HG03060 (cell line): ENCODE results near the gene MEAF6.

Source experiments
- ATAC-seq: cut with Tn5 transposase; IDR thresholded peaks from one replicate; pipeline ENCODE4 v1.9.1; 2021; ENCODE audit warnings: low read depth, moderate number of reproducible peaks; ENCODE audit not compliant: unreplicated experiment

The MEAF6 gene

GRCh38 chr1:37474697-37475379, 39.7 kb downstream of the MEAF6 start:
- ATAC-seq: no peak

- ATAC-seq: no peak
Observed at GRCh38 chr1:37474046-37474696, 40.4 kb downstream of the MEAF6 start, which contains the start of gene ZC3H12A. Gene ZC3H12A, plus strand, starts transcription at chr1:37474580. Its CDS starts 917 bp downstream, at chr1:37475497.

DNA sequence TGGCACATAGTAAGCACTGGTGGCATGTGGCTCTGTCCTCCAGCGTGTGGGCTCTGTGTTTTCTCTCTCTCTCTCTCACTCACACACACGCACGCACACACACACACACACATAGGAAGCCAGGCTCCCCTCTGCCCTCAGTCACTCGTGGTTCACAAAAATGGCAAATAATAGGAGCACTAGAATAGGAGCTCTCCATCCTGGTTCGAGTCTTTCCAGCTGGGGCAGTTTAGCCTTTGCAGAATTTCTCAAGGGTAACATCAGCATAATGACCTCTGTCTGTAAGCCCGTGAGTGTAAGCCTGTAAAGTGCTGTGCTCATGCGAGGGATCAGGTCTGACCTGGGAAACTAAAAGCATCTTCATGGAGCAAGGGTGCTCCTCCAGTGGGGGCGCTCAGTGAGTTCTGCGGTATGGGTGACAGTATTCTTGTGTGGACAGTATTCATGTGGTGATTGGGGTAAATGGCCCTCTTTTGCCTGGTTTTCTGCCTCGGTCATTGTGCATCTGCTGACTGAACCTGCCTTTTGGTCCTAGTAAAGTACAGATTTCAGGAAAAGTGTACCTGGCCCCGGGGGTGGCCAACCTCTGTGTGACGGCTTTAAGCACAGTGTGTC, 41.0 kb downstream of the MEAF6 start:
- no peak for ATAC-seq

DNA sequence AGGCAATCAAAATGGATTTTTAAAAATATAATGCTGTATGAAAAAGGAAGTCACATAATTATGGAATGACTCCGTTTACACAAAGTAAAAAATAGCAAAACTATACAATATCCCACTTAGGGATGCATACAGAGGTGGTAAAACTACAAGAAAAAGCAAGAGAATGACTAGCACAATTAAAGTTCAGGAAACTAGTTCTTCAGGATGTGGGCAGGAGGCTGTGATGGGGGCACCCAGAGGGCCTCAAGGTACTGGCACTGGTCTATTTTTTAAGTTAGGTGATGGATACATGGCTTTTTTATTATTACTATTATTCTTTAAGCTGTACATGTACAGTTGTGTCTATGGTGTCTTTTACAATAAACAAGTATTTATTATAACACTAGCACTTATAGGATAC, 41.6 kb downstream of the MEAF6 start:
- ATAC-seq: no peak

DNA sequence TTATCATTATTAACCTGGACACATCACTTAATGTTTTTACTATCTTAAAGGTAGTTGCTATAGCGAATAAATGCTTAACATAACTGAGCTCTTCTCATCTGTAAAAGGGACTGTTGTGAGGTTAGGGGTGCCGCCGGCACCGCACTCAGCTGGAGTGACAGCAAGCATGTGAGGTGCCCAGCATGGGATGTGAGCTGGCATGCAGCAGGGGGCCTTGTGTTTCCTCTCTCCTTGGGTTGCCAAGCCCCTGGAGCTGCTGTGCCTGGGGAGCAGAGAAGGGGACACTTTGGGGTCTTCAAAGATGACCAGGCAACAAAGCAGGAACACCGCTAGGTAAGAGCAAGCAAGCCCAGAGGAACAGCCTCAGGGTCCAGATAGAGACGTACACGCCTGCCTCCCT, 42.3 kb downstream of the MEAF6 start:
- no peak for ATAC-seq

GRCh38 chr1:37471345-37472231, 43.0 kb downstream of the MEAF6 start:
- no peak for ATAC-seq

- ATAC-seq: no peak
Observed at GRCh38 chr1:37469386-37469785, 45.2 kb downstream of the MEAF6 start.

DNA sequence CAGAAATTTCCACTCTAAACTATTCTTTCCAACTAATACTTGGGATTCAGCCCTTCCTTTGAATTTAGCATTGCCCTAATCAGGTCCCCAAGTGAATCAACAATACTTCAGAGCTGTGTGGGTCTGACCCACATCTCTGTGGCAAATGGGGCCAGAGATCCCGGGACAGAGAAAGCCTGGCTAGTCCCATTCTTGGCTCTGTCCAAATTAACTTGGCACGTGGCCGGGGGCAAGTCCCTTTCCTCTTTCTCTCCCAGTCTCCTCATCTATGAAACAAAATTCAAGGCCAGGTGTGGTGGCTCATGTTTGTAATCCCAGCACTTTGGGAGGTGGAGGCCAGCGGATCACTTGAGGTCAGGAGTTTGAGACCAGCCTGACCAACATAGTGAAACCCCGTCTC, 46.5 kb downstream of the MEAF6 start:
- no peak for ATAC-seq

- ATAC-seq: no peak
Observed at GRCh38 chr1:37465593-37466517, 48.7 kb downstream of the MEAF6 start.

- ATAC-seq: no peak
Observed at GRCh38 chr1:37464443-37464842, 50.1 kb downstream of the MEAF6 start.

- no peak for ATAC-seq
Observed at GRCh38 chr1:37461698-37462436, 52.7 kb downstream of the MEAF6 start.

- ATAC-seq: no peak
Observed at GRCh38 chr1:37458551-37458950, 56.0 kb downstream of the MEAF6 start.

DNA sequence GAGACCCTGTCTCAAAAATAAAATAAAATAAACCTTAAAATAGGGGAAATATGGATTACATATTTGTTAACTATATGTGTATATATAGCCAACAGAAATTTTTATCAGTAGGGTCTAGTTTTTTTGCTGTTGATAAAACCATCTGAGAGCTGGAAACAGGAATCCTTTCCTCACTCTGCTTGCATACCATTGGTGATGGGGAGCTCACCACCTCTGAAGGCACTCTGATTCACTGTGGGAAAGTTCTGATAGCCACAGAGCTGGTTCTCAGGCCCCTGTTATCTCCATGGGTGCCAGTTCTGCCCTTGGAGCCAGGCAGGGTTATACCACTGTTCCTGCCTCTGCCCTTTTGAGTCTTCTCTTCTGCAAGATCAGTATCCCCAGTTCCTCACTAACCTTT, 58.0 kb downstream of the MEAF6 start:
- ATAC-seq: no peak

GRCh38 chr1:37455516-37455915, 59.0 kb downstream of the MEAF6 start:
- ATAC-seq: no peak

DNA sequence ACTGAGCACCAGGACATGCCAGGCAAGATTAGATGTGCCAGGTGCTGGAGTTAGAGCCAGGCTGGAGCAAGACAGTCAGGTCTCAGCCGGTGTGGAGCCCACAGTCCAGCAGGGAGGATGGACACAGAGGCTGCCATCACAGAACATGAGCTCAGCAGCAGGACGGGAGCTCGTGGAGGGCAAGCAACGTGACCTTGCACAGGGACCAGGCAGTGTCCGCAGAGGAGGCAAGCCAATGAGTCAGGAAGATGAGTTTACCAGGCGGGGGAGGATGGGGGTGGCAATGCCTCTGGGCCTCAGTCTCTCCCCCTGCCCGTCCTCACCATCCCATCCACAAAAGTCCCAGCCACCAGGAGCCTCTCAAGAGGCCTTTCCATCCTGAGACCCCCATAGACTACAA, 60.9 kb downstream of the MEAF6 start:
- ATAC-seq: no peak

DNA sequence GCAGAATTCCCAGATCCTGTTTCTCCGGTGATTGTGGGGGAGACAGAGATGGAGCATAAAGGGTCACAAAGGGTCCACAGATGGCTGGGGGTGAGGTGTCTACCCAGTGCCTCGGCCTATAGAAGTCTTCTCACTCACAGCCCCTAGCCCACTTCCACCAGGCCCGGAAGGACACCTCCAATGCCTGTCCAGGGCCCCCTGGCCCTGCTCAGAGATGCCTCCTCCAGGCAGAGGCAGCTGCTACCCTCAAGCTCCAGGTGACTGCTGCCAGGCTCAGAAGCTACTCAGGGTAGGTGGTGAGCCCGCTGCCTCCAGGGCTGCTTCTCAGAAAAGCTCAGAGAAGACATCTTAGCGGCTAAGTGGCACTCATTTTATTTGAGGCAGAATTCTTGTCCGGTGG, 62.1 kb downstream of the MEAF6 start:
- ATAC-seq: no peak

DNA sequence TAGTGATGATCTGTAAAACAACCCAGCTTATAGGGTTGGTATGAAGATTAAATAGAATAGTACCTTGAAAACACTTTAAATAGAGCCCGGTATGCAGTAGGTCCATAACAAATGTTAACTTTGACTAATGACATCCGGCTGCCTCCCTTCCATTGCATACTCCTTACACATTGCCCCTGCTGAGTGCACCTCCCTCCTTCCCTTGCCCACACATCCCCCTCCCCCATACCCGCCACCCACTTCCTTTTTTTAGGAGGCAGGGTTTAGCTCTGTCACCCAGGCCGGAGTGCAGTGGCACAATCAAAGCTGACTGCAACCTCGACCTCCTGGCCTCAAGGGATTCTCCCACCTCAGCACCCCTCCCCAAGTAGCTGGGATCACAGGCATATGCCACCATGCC, 64.6 kb downstream of the MEAF6 start:
- ATAC-seq: no peak

GRCh38 chr1:37448691-37449417, 65.7 kb downstream of the MEAF6 start:
- ATAC-seq: no peak

- ATAC-seq: no peak
Observed at GRCh38 chr1:37448185-37448584, 66.4 kb downstream of the MEAF6 start.
